Esophagus muscularis mucosa (tissue), 4 donors: ENCODE data around the gene RGS1. TPM values are rescaled to one million over a fixed set of nuclear protein-coding genes. Genes with fewer than 3 reads are reported as not detected.

Experiments
- DNase-seq: peaks from one replicate; pipeline ENCODE4 v3.0.0-alpha.2; 2017; ENCODE audit errors: extremely low spot score
- H3K27ac ChIP-seq, 4 donors: fragments of 200-600 bp; sonication (generic); replicated peaks in 1 of 4; 1 replicate in 3 of 4; 2 replicates in 1 of 4; pipeline ENCODE4 v1.5.1; 2016 to 2019; ENCODE audit warnings: mild to moderate bottlenecking in 1 of 4
- H3K27me3 ChIP-seq, 4 donors: fragments of 200-600 bp; sonication (generic); one replicate each; pipeline versions ENCODE4 v1.5.1 to v1.6.0; 2016 to 2019
- H3K36me3 ChIP-seq, 4 donors: fragments of 200-600 bp; sonication (generic); one replicate each; pipeline ENCODE4 v1.5.1; 2016 to 2019
- H3K4me1 ChIP-seq, 4 donors: fragments of 200-600 bp; sonication (generic); one replicate each; pipeline ENCODE4 v1.5.1; 2016 to 2019
- H3K4me3 ChIP-seq, 4 donors: fragments of 200-600 bp; sonication (generic); 1 replicate in 2 of 4; 2 replicates in 2 of 4; pipeline ENCODE4 v1.5.1; 2016 to 2019; ENCODE audit warnings: mild to moderate bottlenecking in 4 of 4, moderate library complexity in 1 of 4
- H3K9me3 ChIP-seq, 4 donors: fragments of 200-600 bp; sonication (generic); 1 replicate in 3 of 4; 2 replicates in 1 of 4; pipeline ENCODE4 v1.5.1; 2016 to 2019
- EP300 ChIP-seq: sonication (generic); formaldehyde crosslinking; IDR thresholded peaks from one replicate; pipeline ENCODE4 v1.6.1; 2017; ENCODE audit warnings: antibody characterized with exemption
- POLR2A ChIP-seq: fragments of 450-650 bp; IDR thresholded peaks from one replicate; pipeline ENCODE4 v1.6.1; 2017; ENCODE audit warnings: antibody characterized with exemption, moderate library complexity, mild to moderate bottlenecking, low read depth
- POLR2AphosphoS5 ChIP-seq, 2 donors: sonication (generic); formaldehyde crosslinking; IDR thresholded peaks; one replicate each; pipeline ENCODE4 v1.6.1; 2017; ENCODE audit warnings: antibody characterized with exemption in 2 of 2
- WGBS: methylation state at CpG from one replicate; pipeline ENCODE4 v1.1.5; 2018; 5-methylcytosine and 5-hydroxymethylcytosine counted together
- intact Hi-C: fragments of 100-400 bp; cut with DNase I; formaldehyde crosslinking; loops from one replicate; pipeline ENCODE4 v1.15.1; 2023
- total RNA-seq, 4 donors: library from RNA; depleted of rRNA; stranded (reverse); fragments of >200 nt; gene quantifications; one replicate each; pipeline versions ENCODE4 v1.1.0 to v1.2.1, GENCODE V29; 2016
- TF ChIP-seq, protein P1 (sequence below), 3 experiments: fragments of 200-600 bp in 2 of 3; fragments of 450-650 bp in 1 of 3; sonication (generic) in 2 of 3; IDR thresholded peaks; one replicate each; pipeline ENCODE4 v1.5.1; 2017 to 2019; ENCODE audit warnings: antibody characterized with exemption in 3 of 3, mild to moderate bottlenecking in 2 of 3, moderate library complexity in 1 of 3

Gene RGS1
- total RNA-seq, 4 donors from 2014 or later = 6.1 to 27.7 (median 12.5) TPM

DNA sequence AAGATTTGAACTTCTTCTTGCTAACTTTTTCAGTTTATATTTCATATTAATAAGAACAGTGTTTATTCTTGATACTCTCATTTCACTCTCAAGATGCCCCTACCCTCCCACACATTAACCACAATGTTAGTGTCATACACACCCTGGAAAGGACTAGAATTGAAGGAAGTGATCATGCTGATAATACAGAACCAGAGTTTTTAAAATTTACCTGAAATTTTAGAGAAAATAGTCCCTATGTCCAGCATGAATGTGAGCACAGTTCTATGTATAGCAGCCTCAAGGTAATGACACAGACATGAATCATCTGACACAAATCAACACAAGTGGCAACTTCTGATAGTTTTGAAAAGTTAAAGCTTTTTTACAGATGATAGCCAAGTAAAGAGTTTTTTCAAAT is 26.0 kb downstream of the RGS1 start:
- Histone ChIP-seq H3K4me1 (peaks cover 0 to 7% (median 3%) of the 10 kb centered on the region in 4 donors), H3K27me3 (no peaks in the 10 kb centered on the region), H3K27ac (no peak overlapping the region), H3K9me3 (no peaks in the 10 kb centered on the region), H3K36me3 (no peaks in the 10 kb centered on the region), H3K4me3 (no peak overlapping the region)
- TF ChIP-seq EP300 (no peak), POLR2AphosphoS5 (IDR thresholded peaks at IDR 0.05) (no peak), POLR2A (no peak)
- TF ChIP-seq, protein P1, sequence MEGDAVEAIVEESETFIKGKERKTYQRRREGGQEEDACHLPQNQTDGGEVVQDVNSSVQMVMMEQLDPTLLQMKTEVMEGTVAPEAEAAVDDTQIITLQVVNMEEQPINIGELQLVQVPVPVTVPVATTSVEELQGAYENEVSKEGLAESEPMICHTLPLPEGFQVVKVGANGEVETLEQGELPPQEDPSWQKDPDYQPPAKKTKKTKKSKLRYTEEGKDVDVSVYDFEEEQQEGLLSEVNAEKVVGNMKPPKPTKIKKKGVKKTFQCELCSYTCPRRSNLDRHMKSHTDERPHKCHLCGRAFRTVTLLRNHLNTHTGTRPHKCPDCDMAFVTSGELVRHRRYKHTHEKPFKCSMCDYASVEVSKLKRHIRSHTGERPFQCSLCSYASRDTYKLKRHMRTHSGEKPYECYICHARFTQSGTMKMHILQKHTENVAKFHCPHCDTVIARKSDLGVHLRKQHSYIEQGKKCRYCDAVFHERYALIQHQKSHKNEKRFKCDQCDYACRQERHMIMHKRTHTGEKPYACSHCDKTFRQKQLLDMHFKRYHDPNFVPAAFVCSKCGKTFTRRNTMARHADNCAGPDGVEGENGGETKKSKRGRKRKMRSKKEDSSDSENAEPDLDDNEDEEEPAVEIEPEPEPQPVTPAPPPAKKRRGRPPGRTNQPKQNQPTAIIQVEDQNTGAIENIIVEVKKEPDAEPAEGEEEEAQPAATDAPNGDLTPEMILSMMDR (IDR thresholded peaks at IDR 0.05) = no peak
- intact Hi-C loops = loop anchor here (10.0 kb wide), 2 partner anchors 203 to 513 kb away; partner anchors contain the start of gene RGS2
- DNase-seq = no peak

DNA sequence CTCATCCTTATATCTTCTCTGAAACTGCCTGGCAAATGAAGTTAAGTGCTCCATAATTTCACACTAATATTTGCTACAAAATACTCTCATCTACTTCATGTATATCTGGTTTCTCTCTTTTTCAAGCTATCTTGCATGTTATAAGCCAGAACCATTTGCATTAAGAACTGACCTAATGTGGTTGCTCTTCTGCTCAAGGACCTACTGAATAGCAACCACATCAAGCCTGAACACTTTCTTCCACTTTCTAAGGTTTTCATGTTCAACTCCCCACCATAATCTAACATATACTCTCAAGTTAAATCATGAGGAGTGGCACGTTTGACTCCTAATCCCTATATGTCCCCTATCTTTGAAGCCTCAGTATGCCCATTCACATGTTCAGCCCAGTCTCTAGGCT is 27.2 kb downstream of the RGS1 start:
- no peaks in the 10 kb centered on the region for H3K27me3 ChIP-seq
- H3K9me3 ChIP-seq = no peaks in the 10 kb centered on the region
- TF ChIP-seq, protein P1 (IDR thresholded peaks at IDR 0.05) = no peak
- TF ChIP-seq EP300 (no peak), POLR2AphosphoS5 (IDR thresholded peaks at IDR 0.05) (no peak)
- H3K27ac ChIP-seq = no peak overlapping the region
- intact Hi-C loops = loop anchor here (10.0 kb wide), 2 partner anchors 202 to 512 kb away; partner anchors contain the start of gene RGS2
- 95% methylated on average over 1 of the region's 1 CpG for WGBS
- H3K4me1 ChIP-seq = peaks cover 0 to 9% (median 3%) of the 10 kb centered on the region in 4 donors
- no peaks in the 10 kb centered on the region for H3K36me3 ChIP-seq
- no peak overlapping the region for H3K4me3 ChIP-seq
- no peak for DNase-seq

DNA sequence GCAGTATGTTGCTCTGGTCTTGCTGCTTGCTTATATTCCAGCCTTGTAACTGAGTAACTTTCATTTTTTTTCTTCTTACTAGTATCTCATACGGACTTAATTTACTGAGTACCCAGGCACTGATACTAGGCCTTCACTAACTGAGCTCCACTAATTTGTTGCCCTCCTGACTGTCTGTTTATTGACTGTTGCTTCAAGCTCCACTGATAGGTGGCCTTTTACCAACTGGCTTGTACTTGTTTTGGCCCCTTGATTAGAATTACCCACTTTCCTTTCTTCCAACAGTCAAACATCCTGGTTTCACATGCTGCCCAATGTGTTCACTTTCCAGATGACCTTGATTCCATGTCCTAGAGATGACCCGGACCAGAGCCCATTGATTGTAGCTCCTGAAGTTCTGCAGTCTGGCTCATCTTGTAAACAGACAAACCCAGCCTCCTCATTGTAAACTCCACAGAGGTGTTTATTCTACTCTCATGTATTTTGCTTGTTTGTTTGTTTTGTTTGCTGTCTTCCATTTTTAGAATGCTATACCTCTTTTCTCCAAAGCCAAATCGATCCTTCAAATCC is 27.7 kb downstream of the RGS1 start:
- no peaks in the 10 kb centered on the region for H3K27me3 ChIP-seq
- TF ChIP-seq POLR2AphosphoS5 (IDR thresholded peaks at IDR 0.05) (no peak), POLR2A (no peak), EP300 (no peak)
- TF ChIP-seq, protein P1 (IDR thresholded peaks at IDR 0.05) = no peak
- peaks cover 0 to 14% (median 8%) of the 10 kb centered on the region in 4 donors for H3K4me1 ChIP-seq
- no peaks in the 10 kb centered on the region for H3K36me3 ChIP-seq
- WGBS = 87% methylated on average over 3 of the region's 3 CpGs
- intact Hi-C loops = loop anchor here (10.0 kb wide), 2 partner anchors 201 to 511 kb away; partner anchors contain the start of gene RGS2
- H3K4me3 ChIP-seq = no peak overlapping the region
- DNase-seq = no peak
- no peaks in the 10 kb centered on the region for H3K9me3 ChIP-seq
- no peak overlapping the region for H3K27ac ChIP-seq

DNA sequence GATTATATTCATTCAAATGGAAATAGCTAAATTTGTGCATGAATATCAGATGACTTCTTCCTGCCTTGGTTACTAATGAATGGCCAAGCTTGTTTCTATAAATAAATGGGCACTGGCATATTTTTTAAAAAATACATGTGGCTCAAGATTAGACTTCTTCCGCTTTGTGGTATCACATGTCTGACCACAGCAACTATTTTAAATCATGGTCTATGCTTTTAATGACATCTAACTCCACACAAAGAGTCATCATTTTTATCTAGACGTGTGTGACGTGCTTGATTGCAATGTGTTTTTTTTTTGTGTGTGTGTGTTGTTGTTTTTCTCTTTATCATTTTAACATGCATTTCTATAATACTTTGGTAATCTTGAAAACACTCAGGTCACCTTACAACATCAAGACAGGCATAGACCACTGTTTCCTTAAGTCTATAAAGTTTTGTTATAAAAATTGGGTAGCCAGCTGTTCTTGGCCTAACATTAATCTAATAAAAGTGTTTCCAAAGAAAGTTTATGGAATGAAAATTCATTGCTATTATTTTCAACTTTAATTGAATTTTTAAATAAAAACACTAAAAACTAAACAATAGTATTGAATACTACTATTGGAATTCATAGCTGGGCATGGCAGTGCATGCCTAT is 29.5 kb downstream of the RGS1 start:
- intact Hi-C loops = loop anchor here (10.0 kb wide), 2 partner anchors 200 to 510 kb away; partner anchors contain the start of gene RGS2

More for the DNA sequence above, 29.5 kb downstream of the RGS1 start:
- no peak for DNase-seq
- Histone ChIP-seq H3K27me3 (no peaks in the 10 kb centered on the region), H3K9me3 (no peaks in the 10 kb centered on the region), H3K27ac (no peak overlapping the region), H3K4me3 (no peak overlapping the region), H3K4me1 (peaks cover 0 to 26% (median 14%) of the 10 kb centered on the region in 4 donors), H3K36me3 (no peaks in the 10 kb centered on the region)
- 81% methylated on average over 3 of the region's 3 CpGs for WGBS
- TF ChIP-seq EP300 = no peak
- TF ChIP-seq POLR2A = no peak
- TF ChIP-seq, protein P1 (IDR thresholded peaks at IDR 0.05) = no peak
- TF ChIP-seq POLR2AphosphoS5 (IDR thresholded peaks at IDR 0.05) = no peak
